ENCODE results near the gene SPP1.

DNA sequence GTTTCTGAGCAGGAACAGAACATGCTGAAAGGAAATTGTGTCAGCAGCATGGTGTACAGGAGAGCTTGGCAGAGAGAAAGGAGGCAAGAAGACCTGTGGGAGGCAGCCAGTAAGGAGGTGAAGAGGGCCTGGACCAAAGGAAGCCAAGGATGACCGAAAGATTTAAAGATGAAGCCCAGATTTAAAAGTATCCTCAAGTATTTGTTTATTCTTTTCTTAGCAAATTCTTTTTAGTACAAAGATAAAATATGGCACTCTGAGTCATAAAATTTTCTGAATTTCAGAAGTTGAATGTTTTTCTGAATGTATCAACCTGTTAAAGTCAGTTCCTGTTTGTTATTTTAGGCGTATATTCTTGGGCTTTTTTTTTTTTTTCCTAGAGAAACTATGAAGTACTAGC is 35.5 kb downstream of the SPP1 start:
- TF ChIP-seq, protein P1, sequence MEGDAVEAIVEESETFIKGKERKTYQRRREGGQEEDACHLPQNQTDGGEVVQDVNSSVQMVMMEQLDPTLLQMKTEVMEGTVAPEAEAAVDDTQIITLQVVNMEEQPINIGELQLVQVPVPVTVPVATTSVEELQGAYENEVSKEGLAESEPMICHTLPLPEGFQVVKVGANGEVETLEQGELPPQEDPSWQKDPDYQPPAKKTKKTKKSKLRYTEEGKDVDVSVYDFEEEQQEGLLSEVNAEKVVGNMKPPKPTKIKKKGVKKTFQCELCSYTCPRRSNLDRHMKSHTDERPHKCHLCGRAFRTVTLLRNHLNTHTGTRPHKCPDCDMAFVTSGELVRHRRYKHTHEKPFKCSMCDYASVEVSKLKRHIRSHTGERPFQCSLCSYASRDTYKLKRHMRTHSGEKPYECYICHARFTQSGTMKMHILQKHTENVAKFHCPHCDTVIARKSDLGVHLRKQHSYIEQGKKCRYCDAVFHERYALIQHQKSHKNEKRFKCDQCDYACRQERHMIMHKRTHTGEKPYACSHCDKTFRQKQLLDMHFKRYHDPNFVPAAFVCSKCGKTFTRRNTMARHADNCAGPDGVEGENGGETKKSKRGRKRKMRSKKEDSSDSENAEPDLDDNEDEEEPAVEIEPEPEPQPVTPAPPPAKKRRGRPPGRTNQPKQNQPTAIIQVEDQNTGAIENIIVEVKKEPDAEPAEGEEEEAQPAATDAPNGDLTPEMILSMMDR (IDR thresholded peaks at IDR 0.05 in 2 of 3, conservative IDR thresholded peaks at IDR 0.05 in 1 of 3; ENCODE audit: insufficient read depth in 2 of 3, low read depth in 1 of 3, low read length in 3 of 3): no peak
- no peak for TF ChIP-seq STAT6 (CRISPR knock-in tag; IDR thresholded peaks at IDR 0.05)
- no peak for TF ChIP-seq FOXO4 (CRISPR knock-in tag; IDR thresholded peaks at IDR 0.05)
- no peak for TF ChIP-seq EZH2 (IDR thresholded peaks at IDR 0.05; ENCODE audit: borderline replicate concordance, low read depth, low read length)
- TF ChIP-seq CREB1 (IDR thresholded peaks at IDR 0.05): no peak
- no peak for TF ChIP-seq CREB1 (CRISPR knock-in tag; IDR thresholded peaks at IDR 0.05)
- no peak for TF ChIP-seq ZBTB12 (CRISPR knock-in tag; IDR thresholded peaks at IDR 0.05)
- TF ChIP-seq MXI1 (IDR thresholded peaks at IDR 0.05; ENCODE audit: low read depth, low read length): no peak
- no peak for TF ChIP-seq THAP12 (CRISPR knock-in tag; IDR thresholded peaks at IDR 0.05)
- no peak for TF ChIP-seq ATF1 (CRISPR knock-in tag; IDR thresholded peaks at IDR 0.05)
- TF ChIP-seq ATF1 (tag; IDR thresholded peaks at IDR 0.05): no peak
- no peak for TF ChIP-seq EWSR1 (IDR thresholded peaks at IDR 0.05; ENCODE audit: borderline replicate concordance, low read depth, partially characterized antibody)

All from K562 (cell line).